AG04450 (cell line): ENCODE measurements around the gene GAS7. TPM values are rescaled to one million over a fixed set of nuclear protein-coding genes. Genes with fewer than 3 reads are reported as not detected.

Experiments
- CTCF ChIA-PET: fragments of 300-600, 350-600 bp; formaldehyde crosslinking; extraction: SDS; loops from one replicate; lab custom pipeline; 2022; ENCODE audit warnings: antibody characterized with exemption, inconsistent platforms; lab: Charles Lee
- POLR2A ChIA-PET: fragments of 350-600 bp; formaldehyde crosslinking; extraction: SDS; loops from one replicate; lab custom pipeline; 2021; ENCODE audit warnings: antibody characterized with exemption, inconsistent platforms; lab: Yijun Ruan, JAX
- DNase-seq: peaks from one replicate; pipeline ENCODE4 v3.0.0-alpha.2; 2011; ENCODE audit warnings: low read depth, low spot score
- H3K27ac ChIP-seq: one replicate; pipeline ENCODE4 v1.5.1; 2012; ENCODE audit warnings: low read depth, low read length, control low read depth
- H3K27me3 ChIP-seq: one replicate; pipeline ENCODE4 v1.6.0; 2012; ENCODE audit warnings: low read length; ENCODE audit not compliant: control insufficient read depth, insufficient read depth
- H3K4me3 ChIP-seq: 2 replicates; pipeline ENCODE4 v1.5.1; 2011; ENCODE audit warnings: mild to moderate bottlenecking, low read depth, low read length, control low read depth
- H3K9me3 ChIP-seq: 2 replicates; pipeline ENCODE4 v1.5.1; 2012; ENCODE audit warnings: low read length; ENCODE audit not compliant: control insufficient read depth, insufficient read depth
- CTCF ChIP-seq: IDR thresholded peaks from 2 replicates; pipeline ENCODE4 v1.5.1; 2011; ENCODE audit warnings: low read depth, low read length, control low read depth, inconsistent platforms
- polyA plus RNA-seq: library from polyadenylated mRNA; depleted of rRNA; stranded (reverse); fragments of >200 nt; gene quantifications from 2 replicates; pipeline ENCODE4 v1.2.3, GENCODE V29; 2011

GAS7 gene
- polyA plus RNA-seq, 1 experiment = 5.6 TPM

- ChIA-PET CTCF (no interaction called here), POLR2A (no interaction called here)
- Histone ChIP-seq H3K27ac (no peak overlapping the region), H3K27me3 (no peaks in the 10 kb centered on the region), H3K4me3 (no peak overlapping the region), H3K9me3 (peaks cover 7% of the 10 kb centered on the region; the same call in 1 of the 2 replicates)
- no peak for DNase-seq
- TF ChIP-seq CTCF = no peak
Observed at GRCh38 chr17:9953492-9953891, 244.9 kb downstream of the GAS7 start.

- POLR2A ChIA-PET = no interaction called here
- H3K27ac ChIP-seq = no peak overlapping the region
- H3K27me3 ChIP-seq = no peaks in the 10 kb centered on the region
- CTCF ChIA-PET = interaction anchor here (0.6 kb wide), 1 partner anchor 273 kb away, joined by 3 read pairs; no protein-coding TSS in a partner anchor
- no peak for DNase-seq
- no peak for TF ChIP-seq CTCF
- H3K9me3 ChIP-seq = peaks cover 12% of the 10 kb centered on the region
- no peak overlapping the region for H3K4me3 ChIP-seq
Observed at GRCh38 chr17:9951803-9952202, 246.6 kb downstream of the GAS7 start.

- Histone ChIP-seq H3K27ac (no peak overlapping the region), H3K4me3 (no peak overlapping the region), H3K27me3 (no peaks in the 10 kb centered on the region), H3K9me3 (peaks cover 15% of the 10 kb centered on the region)
- ChIA-PET CTCF (no interaction called here), POLR2A (no interaction called here)
- TF ChIP-seq CTCF = no peak
- DNase-seq = no peak
Observed at GRCh38 chr17:9948928-9949327, 249.5 kb downstream of the GAS7 start.

GRCh38 chr17:9944704-9945103, 253.7 kb downstream of the GAS7 start:
- CTCF ChIA-PET = no interaction called here
- H3K9me3 ChIP-seq = peaks cover 27% of the 10 kb centered on the region
- H3K27me3 ChIP-seq = no peaks in the 10 kb centered on the region
- no peak for TF ChIP-seq CTCF
- no peak overlapping the region for H3K27ac ChIP-seq
- DNase-seq = no peak
- POLR2A ChIA-PET = no interaction called here
- no peak overlapping the region for H3K4me3 ChIP-seq

- POLR2A ChIA-PET = no interaction called here
- CTCF ChIA-PET = no interaction called here
- no peak overlapping the region for H3K27ac ChIP-seq
- H3K4me3 ChIP-seq = no peak overlapping the region
- peaks cover 32% of the 10 kb centered on the region for H3K9me3 ChIP-seq
- H3K27me3 ChIP-seq = no peaks in the 10 kb centered on the region
- TF ChIP-seq CTCF = no peak
- DNase-seq = no peak
Observed at GRCh38 chr17:9943343-9943742, 255.1 kb downstream of the GAS7 start.
